Right renal cortex interstitium (tissue), 3 donors: ENCODE measurements around the gene SYNDIG1L. TPM values are rescaled to one million over a fixed set of nuclear protein-coding genes. Genes with fewer than 3 reads are reported as not detected.
"Not testable (repeated sequence)": the region's sequence is repeated elsewhere in the genome, so short reads cannot be mapped to it uniquely, and the experiment has no call there.

Experiments
- DNase-seq, 3 donors: peaks; one replicate each; pipeline ENCODE4 v3.0.0-alpha.2; 2013; ENCODE audit warnings: low read depth in 3 of 3, low spot score in 2 of 3
- polyA plus RNA-seq, 3 donors: library from polyadenylated mRNA; unstranded; fragments of 120-200 nt; gene quantifications; one replicate each; pipeline ENCODE4 v1.2.1, GENCODE V29; 2013; ENCODE audit not compliant: insufficient read length in 3 of 3

The SYNDIG1L gene
- polyA plus RNA-seq, 3 donors: 0.18 to 0.28 (median 0.24) TPM

GRCh38 chr14:74404435-74404834, 21.6 kb downstream of the SYNDIG1L start:
- DNase-seq: no peak

- no peak for DNase-seq
Measured at GRCh38 chr14:74403619-74404417, 22.2 kb downstream of the SYNDIG1L start.

GRCh38 chr14:74402401-74403251, 23.4 kb downstream of the SYNDIG1L start:
- no peak for DNase-seq

- DNase-seq: no peak
Measured at GRCh38 chr14:74401504-74402241, 24.3 kb downstream of the SYNDIG1L start.

- no peak for DNase-seq
Measured at GRCh38 chr14:74400919-74401503, 25.0 kb downstream of the SYNDIG1L start.

- DNase-seq: no peak
Measured at GRCh38 chr14:74400031-74400685, 25.9 kb downstream of the SYNDIG1L start.

GRCh38 chr14:74395094-74395493, 30.9 kb downstream of the SYNDIG1L start:
- no peak for DNase-seq

- DNase-seq: no peak
Measured at GRCh38 chr14:74394549-74394948, 31.5 kb downstream of the SYNDIG1L start.

GRCh38 chr14:74392616-74393570, 33.1 kb downstream of the SYNDIG1L start:
- no peak for DNase-seq

- no peak for DNase-seq
Measured at GRCh38 chr14:74391479-74391878, 34.5 kb downstream of the SYNDIG1L start.

GRCh38 chr14:74390505-74390904, 35.5 kb downstream of the SYNDIG1L start:
- not testable (repeated sequence) for DNase-seq

GRCh38 chr14:74389980-74390379, 36.0 kb downstream of the SYNDIG1L start:
- no peak for DNase-seq

GRCh38 chr14:74382231-74382630, 43.8 kb downstream of the SYNDIG1L start:
- no peak for DNase-seq

- not testable (repeated sequence) for DNase-seq
Measured at GRCh38 chr14:74381571-74381970, 44.4 kb downstream of the SYNDIG1L start.

- DNase-seq: no peak
Measured at GRCh38 chr14:74380845-74381244, 45.2 kb downstream of the SYNDIG1L start.

- DNase-seq: no peak
Measured at GRCh38 chr14:74380172-74380571, 45.8 kb downstream of the SYNDIG1L start.

- DNase-seq: no peak
Measured at GRCh38 chr14:74377976-74378690, 47.9 kb downstream of the SYNDIG1L start.

- DNase-seq: no peak
Measured at GRCh38 chr14:74368441-74368840, 57.6 kb downstream of the SYNDIG1L start.
